ENCODE measurements around the gene DNAJC5G.

GRCh38 chr2:27306136-27306535 lies 30.9 kb downstream of the DNAJC5G start:
- no peak for TF ChIP-seq EZH2phosphoT487 (IDR thresholded peaks at IDR 0.05)
- TF ChIP-seq CTCF (IDR thresholded peaks at IDR 0.05), result no peak
- no peak for TF ChIP-seq EZH2 (IDR thresholded peaks at IDR 0.05)

Data from neural progenitor cell (in vitro differentiated cells).